DND-41 (cell line): ENCODE results near the gene TRIM59.

Source experiments
- CTCF ChIP-seq: IDR thresholded peaks from 2 replicates; pipeline ENCODE4 v1.5.1; 2012; ENCODE audit warnings: borderline replicate concordance, low read length, moderate library complexity, mild to moderate bottlenecking; ENCODE audit not compliant: poor library complexity, severe bottlenecking; ENCODE audit errors: extremely low read depth
- EZH2 ChIP-seq: IDR thresholded peaks from 3 replicates; pipeline ENCODE4 v1.6.1; 2012; ENCODE audit warnings: borderline replicate concordance, low read depth, mild to moderate bottlenecking, moderate library complexity, low read length, inconsistent platforms; ENCODE audit not compliant: severe bottlenecking

GRCh38 chr3:160447544-160447943 lies 2.0 kb downstream of the TRIM59 start:
- TF ChIP-seq CTCF (no peak), EZH2 (no peak)
